HG03097 (cell line): ENCODE measurements around the gene CLDND1.
"Not testable (repeated sequence)": the region's sequence is repeated elsewhere in the genome, so short reads cannot be mapped to it uniquely, and the experiment has no call there.

Experiments used
- ATAC-seq: cut with Tn5 transposase; IDR thresholded peaks from one replicate; pipeline ENCODE4 v1.9.1; 2021; ENCODE audit not compliant: unreplicated experiment, low FRiP score

CLDND1 gene

DNA sequence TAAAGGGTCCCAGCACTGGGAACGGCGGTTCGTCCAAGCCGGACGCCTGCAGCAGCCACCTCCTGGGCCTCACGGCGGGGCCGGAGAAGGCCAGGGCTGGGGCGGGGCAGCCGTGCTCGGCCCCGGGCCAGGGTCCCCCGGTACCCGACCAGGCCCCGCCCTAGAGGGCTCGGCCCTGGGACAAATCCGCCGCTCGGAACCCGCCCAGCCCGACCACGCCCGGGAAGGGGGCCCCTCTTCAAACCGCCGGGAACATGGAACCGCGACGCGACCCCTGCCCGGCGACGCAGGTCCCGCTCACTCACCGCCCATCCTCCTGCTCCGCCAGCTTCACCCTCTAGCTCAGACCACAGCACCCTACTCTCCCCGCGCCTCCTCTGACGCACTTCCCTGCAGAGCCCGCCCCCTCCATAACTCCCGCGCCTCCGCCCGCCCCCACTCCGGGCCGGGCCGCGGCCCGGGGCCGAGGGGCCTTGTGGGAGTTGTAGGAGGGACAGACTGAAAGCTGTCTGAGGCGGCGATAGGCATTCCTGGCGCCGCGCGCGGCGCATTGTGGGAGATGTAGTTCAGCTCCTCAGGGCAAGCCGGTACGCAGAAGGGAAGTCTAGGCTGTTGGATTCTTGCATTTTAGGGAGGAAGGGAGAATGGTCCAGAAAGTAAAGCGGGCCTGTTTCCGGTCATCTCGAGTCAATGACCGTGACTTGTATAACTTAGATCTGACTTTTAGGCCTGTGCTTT is at the start of gene CLDND1:
TSS of gene CLDND1 (minus strand) at position 359 of the 738 bp plus-strand sequence. CDS start 1,478 bp downstream, outside the sequence.
- peak; percentile 92 for ATAC-seq

DNA sequence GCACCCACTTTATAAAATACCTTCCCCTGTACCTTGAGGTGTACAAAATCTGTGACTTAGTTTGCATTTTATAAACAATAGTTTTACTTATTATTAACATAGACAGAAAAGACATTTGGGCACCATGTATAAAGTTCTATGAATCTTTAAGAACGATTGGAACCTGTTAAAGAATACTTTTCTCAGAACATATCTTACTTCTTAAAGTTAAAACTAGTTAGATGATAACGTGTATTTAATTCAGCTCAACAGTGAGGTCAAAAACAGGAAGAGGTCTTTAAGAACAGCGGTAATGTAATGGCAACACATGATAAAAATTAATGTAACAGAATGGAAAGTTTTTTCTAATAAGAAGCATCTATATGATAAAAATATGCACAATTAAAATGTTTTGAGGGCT is 45.7 kb upstream of the CLDND1 start:
- no peak for ATAC-seq

DNA sequence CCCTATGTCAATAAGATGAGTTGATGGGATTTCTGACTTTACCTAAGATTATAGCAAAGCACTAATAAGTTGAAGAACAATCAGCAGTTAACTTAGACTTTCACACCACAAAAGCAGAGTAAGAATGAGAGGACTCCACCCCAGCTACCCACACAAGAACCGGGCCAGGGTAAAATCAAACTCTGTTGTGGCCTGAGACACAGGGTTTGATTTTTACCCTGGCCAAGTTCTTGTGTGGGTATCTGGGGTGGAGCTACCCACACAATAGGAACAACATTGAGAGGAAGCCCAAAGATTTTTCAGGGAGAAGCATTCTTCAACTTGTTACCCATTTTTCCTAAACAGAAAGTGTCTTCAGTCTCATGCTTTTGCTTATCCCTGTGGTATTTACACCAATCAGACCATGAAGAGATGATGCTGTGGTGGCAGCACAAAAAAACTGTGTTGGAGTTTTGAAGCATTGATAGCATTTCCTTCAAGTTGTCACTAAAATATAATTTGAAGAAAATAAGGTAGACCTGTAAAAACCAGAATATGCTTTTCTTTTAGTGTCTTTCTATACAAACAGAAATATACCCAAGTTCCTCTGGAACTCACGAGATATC is 45.1 kb upstream of the CLDND1 start:
- ATAC-seq = no peak

DNA sequence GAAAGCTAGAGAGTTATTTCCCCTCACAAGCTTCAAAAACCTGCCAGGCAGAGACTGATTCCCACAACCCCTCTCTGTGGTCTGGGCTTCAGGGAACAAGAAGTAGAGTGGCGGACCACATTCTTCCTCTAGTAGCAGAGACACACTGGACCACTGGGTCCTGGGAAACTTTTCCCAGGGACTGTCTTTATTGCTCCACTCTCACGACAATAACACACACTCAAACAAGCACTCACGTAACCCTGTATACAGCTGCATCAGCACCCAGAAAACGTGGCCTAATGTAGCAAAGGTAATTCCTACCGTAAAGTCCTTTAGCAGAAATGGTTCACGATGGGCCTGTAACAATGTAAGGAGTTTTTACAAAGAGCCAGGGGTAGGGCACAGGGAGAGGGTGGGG is 43.1 kb upstream of the CLDND1 start:
- ATAC-seq = no peak

DNA sequence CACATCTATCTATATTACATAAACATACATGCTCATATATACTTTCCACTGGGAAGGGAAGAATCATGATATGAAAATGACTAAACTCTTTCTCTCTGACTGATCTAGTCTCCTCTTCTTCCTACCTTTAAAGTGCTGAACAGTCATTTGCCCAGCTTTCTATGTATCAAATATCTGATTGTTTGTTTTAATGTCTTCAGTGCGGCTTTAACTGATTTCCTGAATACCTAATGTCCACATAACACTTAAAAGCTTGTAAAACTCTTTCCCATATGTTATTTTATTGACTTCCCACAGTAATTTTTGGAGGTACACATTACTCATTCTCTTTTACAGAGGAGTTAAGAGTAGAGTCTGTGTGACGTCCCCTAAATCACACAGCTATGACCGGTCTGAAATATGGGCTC is 42.5 kb upstream of the CLDND1 start:
- ATAC-seq = no peak

DNA sequence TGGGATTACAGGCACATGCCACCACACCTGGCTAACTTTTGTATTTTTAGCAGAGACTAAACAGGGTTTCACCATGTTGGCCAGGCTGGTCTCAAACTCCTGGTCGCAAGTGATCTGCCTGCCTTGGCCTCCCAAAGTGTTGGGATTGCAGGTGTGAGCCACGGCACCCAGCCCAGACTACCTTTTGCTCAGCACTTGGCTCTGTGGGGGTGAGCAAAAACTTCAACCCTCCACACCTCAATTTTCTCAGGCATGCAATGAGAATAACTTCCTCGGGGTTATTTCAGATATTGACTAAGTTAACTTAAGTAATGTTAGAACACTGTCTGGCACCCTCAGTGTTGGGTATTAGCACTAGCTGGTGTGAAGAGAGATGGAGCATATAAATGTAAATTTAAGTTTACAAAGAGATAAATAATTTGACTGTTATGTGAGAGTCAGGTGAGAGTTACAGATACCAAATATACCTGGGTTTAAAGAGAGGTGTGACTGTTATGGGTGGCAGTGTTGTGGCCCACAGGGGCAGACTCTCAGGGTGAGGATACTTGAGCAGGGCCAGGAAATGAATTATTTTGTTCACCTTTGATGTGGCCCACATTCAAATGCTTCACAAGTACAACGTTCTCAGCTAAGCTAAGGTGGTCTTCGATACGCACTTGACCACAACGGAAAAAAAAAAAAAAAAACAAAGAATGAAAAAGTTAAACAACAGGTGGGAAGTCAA is 41.7 kb upstream of the CLDND1 start:
- no peak for ATAC-seq

DNA sequence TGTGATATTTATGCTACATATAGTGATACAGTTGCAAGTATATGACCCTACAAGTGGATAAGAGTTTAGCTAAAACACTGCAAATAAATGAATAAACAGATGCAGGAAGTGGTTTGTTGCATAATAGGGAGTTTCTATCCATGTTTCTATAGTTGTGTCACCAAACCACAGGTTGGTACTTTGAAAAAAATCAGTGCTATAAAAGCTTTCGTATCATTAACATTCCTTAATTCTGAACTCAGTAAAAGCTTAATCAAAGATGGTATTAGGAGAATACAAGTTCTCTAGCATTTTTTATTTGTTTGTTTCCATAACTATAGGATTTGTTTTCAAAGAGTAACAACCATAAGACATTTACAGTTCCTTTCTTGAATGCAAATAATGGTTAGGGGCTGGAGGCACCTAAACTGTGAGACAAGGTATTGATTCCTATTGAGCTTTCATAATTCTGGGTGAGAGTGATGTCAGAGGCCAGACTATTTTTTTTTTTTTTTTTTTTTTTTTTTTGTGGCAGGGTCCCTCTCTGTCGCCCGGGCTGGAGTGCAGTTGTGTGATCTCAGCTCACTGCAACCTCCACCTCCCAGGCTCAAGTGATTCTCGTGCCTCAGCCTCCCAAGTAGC is 41.1 kb upstream of the CLDND1 start:
- peak; percentile 54 for ATAC-seq

DNA sequence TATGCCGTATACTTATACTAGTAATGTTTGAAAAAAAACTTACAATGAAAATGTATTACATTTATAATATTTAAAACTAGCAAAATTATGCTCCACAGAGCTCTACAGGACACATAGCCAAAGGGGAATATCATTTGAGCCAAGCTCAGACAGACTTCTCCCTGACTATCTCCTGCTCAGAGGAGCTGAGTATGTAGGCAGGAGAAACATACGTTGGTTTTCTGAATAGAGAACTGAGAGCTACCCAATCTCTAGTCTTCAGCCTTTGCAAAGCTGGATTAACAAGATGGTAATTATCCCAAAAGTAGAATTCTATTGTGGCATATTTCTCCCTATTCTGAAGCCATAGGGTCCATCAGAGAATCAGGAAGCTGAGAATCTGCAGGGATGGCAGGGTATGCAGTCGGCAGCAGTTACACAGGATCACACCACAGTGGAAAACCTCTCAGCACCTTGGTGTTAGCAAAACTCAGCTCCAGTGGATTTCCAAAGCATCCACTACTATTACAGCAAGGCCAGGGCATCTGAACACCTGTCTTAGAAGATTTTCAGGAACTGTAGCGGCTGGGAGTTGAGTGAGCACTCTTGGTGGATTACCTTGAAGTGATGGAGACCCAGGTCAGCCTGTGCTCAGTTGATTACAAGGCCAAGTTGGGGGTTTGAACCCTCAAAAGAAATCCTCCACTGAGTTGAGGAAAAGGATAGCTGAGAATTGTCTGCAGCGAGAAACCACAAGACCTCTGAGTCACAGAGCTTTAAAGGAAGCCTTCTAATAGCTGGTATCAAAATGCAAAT is 39.2 kb upstream of the CLDND1 start:
- no peak for ATAC-seq

DNA sequence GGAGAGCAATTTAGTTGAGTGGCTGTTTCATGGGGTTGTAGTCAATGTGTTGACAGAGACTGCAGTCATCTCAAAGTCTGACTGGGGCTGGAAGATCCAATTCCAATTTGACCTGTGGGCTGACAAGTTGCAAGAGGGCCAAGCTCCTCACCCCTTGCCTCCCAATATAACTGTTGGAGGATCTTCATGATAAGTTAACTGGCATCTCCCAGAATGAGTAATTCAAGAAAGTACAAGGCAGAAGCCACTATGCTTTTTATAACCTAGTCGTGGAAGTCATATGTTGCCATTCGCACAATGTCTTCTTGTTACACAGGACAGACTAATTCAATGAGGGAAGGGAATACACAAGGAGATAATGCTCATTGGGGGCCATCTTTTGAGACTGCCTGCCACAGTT is 38.2 kb upstream of the CLDND1 start:
- ATAC-seq = no peak

DNA sequence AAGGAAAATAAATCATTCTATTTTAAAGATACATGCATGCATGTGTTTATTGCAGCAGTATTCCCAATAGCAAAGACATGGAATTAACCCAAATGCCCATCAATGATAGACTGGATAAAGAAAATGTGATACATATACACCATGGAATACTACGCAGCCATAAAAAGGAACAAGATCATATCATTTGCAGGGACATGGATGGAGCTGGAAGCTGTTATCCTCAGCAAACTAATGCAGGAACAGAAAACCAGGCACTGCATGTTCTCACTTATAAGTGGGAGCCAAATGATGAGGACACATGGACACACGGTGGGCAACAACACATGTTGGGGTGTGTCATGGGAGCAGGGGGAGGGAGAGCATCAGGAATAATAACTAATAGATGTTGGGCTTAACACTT is 37.1 kb upstream of the CLDND1 start:
- ATAC-seq = not testable (repeated sequence)

DNA sequence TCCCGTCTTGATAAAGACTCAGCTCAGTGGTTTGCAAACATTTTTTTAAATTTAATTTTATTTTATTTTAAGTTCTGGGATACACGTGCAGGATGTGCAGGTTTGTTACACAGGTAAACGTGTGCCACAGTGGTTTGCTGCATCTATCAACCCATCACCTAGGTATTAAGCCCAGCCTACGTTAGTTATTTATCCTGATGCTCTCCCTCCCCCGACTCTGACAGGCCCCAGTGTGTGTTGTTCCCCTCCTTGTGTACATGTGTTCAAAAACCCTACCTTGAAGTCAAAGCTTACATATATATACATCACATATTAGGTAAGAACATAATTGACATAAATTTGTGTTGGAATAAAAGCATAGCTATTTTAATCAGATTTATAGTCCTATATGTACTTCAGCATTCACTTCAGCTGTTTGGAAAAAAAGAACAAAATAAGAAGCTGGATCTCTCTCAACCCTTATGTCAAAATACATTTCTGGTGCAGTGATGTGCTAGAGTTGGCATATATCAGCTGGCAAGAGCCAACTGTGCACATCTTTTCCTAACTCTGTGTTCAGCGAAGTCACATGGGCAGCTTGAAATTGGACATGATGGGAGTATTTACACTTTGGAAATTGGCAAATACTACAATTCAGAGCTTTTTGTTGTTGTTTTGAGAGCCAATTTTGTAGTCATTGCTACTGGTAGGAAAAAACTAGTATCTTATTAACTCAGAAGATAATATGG is 35.6 kb upstream of the CLDND1 start:
- no peak for ATAC-seq

DNA sequence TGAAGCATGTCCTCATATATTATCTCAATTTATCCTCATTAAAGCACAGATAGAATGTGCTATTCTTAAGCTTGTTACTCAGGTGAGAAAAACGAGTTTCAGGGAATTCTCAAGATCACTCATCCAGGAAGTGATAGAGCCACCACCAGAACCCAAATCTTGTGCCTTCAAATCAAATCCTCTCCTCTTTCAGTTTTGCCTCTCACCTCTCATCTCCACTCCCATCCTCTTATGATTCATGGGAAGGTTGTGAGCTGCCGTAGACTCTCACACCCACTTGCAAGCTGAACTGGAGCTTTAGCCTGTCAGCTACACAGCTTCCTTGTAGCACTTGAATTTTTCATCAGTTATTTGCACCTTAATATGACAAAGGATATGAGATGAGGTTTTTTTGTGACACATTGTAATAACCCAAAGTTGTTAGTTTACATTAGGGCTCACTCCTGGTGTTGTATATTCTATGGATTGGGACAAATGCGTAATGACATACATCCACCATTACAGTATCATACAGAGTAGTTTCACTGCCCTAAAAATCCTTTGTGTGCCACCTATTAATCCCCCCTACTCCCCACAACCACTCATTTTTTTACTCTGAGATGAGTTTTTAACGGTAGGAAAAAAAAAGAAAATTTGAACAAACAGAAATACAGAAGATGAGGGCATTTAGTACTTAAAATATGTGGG is 34.8 kb upstream of the CLDND1 start:
- peak; percentile 25 for ATAC-seq

DNA sequence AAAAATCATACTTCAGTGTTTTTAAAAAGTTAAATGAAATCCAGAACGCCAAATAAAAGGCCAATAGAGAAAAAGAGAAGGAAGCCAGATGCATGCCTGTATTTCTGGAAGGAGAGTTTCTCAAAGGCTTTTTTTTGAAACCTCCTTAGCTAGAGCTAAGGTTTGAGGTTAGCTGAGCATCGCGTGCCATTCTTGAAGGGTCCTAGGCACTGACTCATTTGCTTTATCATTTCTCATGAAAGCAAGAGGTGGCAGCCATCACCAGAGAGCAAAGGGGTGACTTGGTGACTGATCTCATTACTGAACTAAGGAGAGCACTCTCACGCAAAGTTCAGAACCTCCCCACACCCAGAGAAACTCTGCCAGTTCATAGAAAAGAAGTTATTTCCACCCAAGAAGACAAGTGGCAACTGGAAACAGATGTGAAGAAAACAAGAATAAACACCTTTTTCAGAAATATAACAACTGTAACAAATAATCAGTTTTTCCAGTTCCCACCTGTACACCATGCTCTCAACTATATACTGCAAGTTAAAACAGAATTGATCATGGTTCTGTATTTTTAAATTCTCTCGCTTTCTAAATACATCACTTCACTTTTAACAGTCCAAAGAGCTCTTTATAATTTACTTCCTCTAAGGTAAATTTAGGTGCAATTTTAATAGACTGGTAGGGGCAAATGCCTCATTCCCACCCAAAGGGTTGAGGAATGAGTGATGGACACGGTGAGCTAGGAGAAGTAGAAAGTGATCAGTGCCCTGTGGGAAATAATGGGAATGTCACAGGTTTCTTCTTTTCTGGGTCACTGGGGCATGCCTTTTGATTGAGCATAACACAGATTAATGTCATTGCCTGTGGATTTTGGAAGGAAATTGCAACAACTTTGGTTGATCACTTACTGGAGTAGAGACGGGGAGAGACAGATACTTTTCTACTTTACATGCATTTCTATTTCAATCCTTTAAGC is 33.7 kb upstream of the CLDND1 start:
- ATAC-seq = peak; percentile 79

DNA sequence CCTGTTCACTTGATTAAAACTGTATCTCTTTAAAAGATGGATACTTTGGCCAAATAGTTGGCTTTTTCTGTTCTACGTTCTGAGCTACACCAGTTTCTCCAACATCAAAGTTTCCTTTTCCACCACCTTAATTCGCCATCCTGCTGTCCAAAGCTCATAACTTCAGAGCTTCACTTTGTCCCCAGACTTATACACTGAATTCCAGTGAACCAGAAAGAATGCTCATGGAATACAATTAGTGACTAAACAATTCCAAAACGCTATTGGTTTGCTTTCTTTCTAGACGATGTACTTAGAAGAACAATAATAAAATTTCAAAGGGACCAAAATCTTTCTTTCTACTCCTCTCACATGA is 32.3 kb upstream of the CLDND1 start:
- ATAC-seq = no peak

DNA sequence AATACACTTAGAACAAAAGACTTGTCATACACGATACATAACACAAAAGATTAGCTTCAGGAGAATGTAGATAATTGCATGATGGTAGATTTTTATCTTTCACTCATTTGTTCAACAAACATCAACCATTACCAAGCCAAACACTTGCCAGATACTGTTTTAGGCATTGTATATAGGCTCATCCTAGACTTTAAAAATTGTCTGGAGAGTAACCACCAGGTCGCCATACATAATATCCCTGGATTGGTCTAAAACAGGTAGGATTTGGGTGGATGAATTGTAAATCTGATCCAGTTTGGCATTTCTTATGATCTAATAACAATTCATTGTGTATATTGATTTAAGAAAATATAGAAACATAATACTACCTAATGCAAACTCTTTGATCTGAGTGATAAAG is 31.9 kb upstream of the CLDND1 start:
- ATAC-seq = no peak

DNA sequence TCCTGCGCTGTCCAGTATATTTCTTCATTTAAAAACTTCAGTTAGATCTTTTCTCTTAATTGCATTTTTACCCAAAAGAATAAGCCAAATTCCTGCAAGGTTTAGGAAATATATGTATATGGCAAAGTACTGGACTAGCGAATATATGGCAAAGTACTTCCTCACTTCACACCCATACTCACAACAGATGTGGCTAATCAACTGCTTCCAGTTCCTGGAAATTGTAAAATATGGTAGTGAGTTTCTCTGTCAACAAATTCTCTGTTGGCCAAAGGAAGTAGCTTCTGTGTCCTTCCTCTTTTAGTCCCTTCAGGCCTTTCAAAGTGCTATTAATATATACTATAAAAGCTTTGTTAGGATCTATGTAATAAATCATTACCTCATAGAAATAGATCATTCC is 31.1 kb upstream of the CLDND1 start:
- no peak for ATAC-seq

DNA sequence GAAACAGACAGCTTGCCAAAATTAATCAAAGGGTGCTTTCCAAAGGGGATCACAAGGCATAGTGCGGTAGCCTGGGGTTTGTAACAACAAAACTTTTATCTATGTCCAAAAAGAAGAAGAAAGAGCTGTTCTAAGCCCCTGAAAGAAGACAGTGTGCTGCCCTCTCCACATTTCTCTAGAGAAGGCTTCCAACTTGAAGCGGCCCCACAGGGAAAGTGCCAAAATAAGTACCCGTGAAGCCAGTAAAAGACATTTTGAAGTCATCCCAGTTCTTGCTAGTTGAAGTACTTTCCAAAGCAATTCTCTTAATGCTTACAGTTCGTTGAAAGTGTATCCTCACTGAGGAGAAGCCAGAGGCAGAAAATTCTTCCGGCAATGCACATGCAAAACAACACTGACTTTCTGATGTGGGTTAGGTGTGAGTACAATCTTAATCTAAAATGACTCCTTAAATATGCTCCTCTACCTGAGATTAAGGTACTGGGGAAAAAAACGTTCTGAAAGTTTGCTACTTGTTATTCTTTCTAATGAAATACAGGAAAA is 30.4 kb upstream of the CLDND1 start:
- no peak for ATAC-seq
